Peyer's patch (tissue), 4 donors: Measurements from ENCODE around the gene DIS3. TPM values are rescaled to one million over a fixed set of nuclear protein-coding genes. Genes with fewer than 3 reads are reported as not detected.
"Not testable (repeated sequence)": the region's sequence is repeated elsewhere in the genome, so short reads cannot be mapped to it uniquely, and the experiment has no call there.

Source experiments
- DNase-seq, 3 donors: peaks; one replicate each; pipeline ENCODE4 v3.0.0-alpha.2; 2017 to 2019
- H3K27ac ChIP-seq, 4 donors: fragments of 200-600 bp; sonication (generic); one replicate each; pipeline ENCODE4 v1.5.1; 2016 to 2019
- H3K27me3 ChIP-seq, 2 donors: fragments of 200-600 bp; sonication (generic); one replicate each; pipeline ENCODE4 v1.5.1; 2019
- H3K36me3 ChIP-seq, 3 donors: fragments of 200-600 bp; sonication (generic); one replicate each; pipeline ENCODE4 v1.5.1; 2016 to 2019
- H3K4me1 ChIP-seq, 4 donors: fragments of 200-600 bp; sonication (generic); one replicate each; pipeline ENCODE4 v1.5.1; 2016 to 2019
- H3K4me3 ChIP-seq, 4 donors: fragments of 200-600 bp; sonication (generic); 1 replicate in 3 of 4; 2 replicates in 1 of 4; pipeline ENCODE4 v1.5.1; 2016 to 2019; ENCODE audit warnings: mild to moderate bottlenecking in 1 of 4
- H3K9me3 ChIP-seq, 4 donors: fragments of 200-600 bp; sonication (generic); one replicate each; pipeline ENCODE4 v1.5.1; 2016 to 2019; ENCODE audit warnings: mild to moderate bottlenecking in 1 of 4
- CTCF ChIP-seq, 6 experiments: fragments of 450-650 bp in 4 of 6; fragments of 200-600 bp in 2 of 6; sonication (generic) in 1 of 6; IDR thresholded peaks; one replicate each; pipeline ENCODE4 v1.5.1; 2017 to 2019; ENCODE audit warnings: antibody characterized with exemption in 6 of 6, mild to moderate bottlenecking in 3 of 6, moderate library complexity in 1 of 6
- POLR2A ChIP-seq, 2 donors: fragments of 450-650 bp; IDR thresholded peaks; one replicate each; pipeline ENCODE4 v1.5.1; 2017; ENCODE audit warnings: antibody characterized with exemption in 2 of 2, mild to moderate bottlenecking in 2 of 2, moderate library complexity in 2 of 2
- total RNA-seq, 4 donors: library from RNA; depleted of rRNA; stranded (reverse); fragments of >200 nt; gene quantifications; one replicate each; pipeline ENCODE4 v1.1.0, GENCODE V29; 2016

Gene DIS3
- total RNA-seq, 4 donors from 2014 or later, result 12.9 to 29.7 (median 19.3) TPM

GRCh38 chr13:72792640-72793039 lies 10.9 kb upstream of the DIS3 start:
- no peak for DNase-seq
- Histone ChIP-seq H3K27ac (no peak overlapping the region), H3K27me3 (no peaks in the 10 kb centered on the region), H3K9me3 (no peaks in the 10 kb centered on the region), H3K4me3 (no peak overlapping the region), H3K36me3 (peaks cover 0 to 32% (median 0%) of the 10 kb centered on the region in 3 donors), H3K4me1 (no peaks in the 10 kb centered on the region)
- TF ChIP-seq CTCF (IDR thresholded peaks at IDR 0.05) (no peak), POLR2A (IDR thresholded peaks at IDR 0.05) (no peak)

GRCh38 chr13:72788831-72789230 lies 7.1 kb upstream of the DIS3 start:
- no peak for DNase-seq
- TF ChIP-seq CTCF (IDR thresholded peaks at IDR 0.05) (no peak), POLR2A (IDR thresholded peaks at IDR 0.05) (no peak)
- no peaks in the 10 kb centered on the region for H3K4me1 ChIP-seq
- no peaks in the 10 kb centered on the region for H3K27me3 ChIP-seq
- no peak overlapping the region for H3K27ac ChIP-seq
- H3K36me3 ChIP-seq, result peaks cover 0 to 22% (median 0%) of the 10 kb centered on the region in 3 donors
- H3K9me3 ChIP-seq, result no peaks in the 10 kb centered on the region
- no peak overlapping the region for H3K4me3 ChIP-seq

- H3K4me3 ChIP-seq, H3K36me3 ChIP-seq, H3K27me3 ChIP-seq, H3K27ac ChIP-seq, H3K9me3 ChIP-seq, DNase-seq: not testable (repeated sequence)
- H3K4me1 ChIP-seq, result peaks cover 0 to 18% (median 1%) of the 10 kb centered on the region in 4 donors
Observed at GRCh38 chr13:72784679-72785078, 3.0 kb upstream of the DIS3 start.

- no peaks in the 10 kb centered on the region for H3K27me3 ChIP-seq
- H3K36me3 ChIP-seq, result peaks cover 0 to 15% (median 0%) of the 10 kb centered on the region in 3 donors
- no peak for DNase-seq
- H3K27ac ChIP-seq, result peak overlapping the region in 2 of 4 donors; percentile 81 to 87
- no peaks in the 10 kb centered on the region for H3K9me3 ChIP-seq
- no peak for TF ChIP-seq CTCF (IDR thresholded peaks at IDR 0.05)
- TF ChIP-seq POLR2A (IDR thresholded peaks at IDR 0.05), result no peak
- peak overlapping the region; percentile 85 to 97 (median 86) for H3K4me3 ChIP-seq
- H3K4me1 ChIP-seq, result peaks cover 0 to 26% (median 4%) of the 10 kb centered on the region in 4 donors
Observed at GRCh38 chr13:72782717-72783116, 1.0 kb upstream of the DIS3 start.

GRCh38 chr13:72774019-72774418 lies 7.7 kb downstream of the DIS3 start:
- Histone ChIP-seq H3K27ac (no peak overlapping the region), H3K27me3 (no peaks in the 10 kb centered on the region), H3K4me3 (no peak overlapping the region), H3K9me3 (no peaks in the 10 kb centered on the region), H3K4me1 (peaks cover 0 to 2% (median under 1%) of the 10 kb centered on the region in 4 donors), H3K36me3 (peaks cover 0 to 93% (median 0%) of the 10 kb centered on the region in 3 donors)
- no peak for DNase-seq
- TF ChIP-seq CTCF (IDR thresholded peaks at IDR 0.05) (no peak), POLR2A (IDR thresholded peaks at IDR 0.05) (no peak)

- Histone ChIP-seq H3K4me1 (no peaks in the 10 kb centered on the region), H3K27me3 (no peaks in the 10 kb centered on the region), H3K9me3 (no peaks in the 10 kb centered on the region), H3K27ac (no peak overlapping the region), H3K36me3 (peaks cover 0 to 100% (median 0%) of the 10 kb centered on the region in 3 donors), H3K4me3 (no peak overlapping the region)
- no peak for TF ChIP-seq POLR2A (IDR thresholded peaks at IDR 0.05)
- no peak for TF ChIP-seq CTCF (IDR thresholded peaks at IDR 0.05)
- no peak for DNase-seq
Observed at GRCh38 chr13:72763411-72763810, 18.3 kb downstream of the DIS3 start.
